Activated T-helper 17 cell treated with anti-CD3 and anti-CD28 coated beads, Interleukin-2, amount 50 U/mL, for 72 hours (primary cell): ENCODE data around the gene KMT5B. TPM values are rescaled to one million over a fixed set of nuclear protein-coding genes. Genes with fewer than 3 reads are reported as not detected.
A peak's percentile ranks its signal among the peaks of the same experiment; 100 is the strongest.

Source experiments
- ATAC-seq: fragments of 150-1000 bp; cut with Tn5 transposase; replicated peaks from 2 replicates; pipeline ENCODE4 v1.10.0; 2021; ENCODE audit warnings: mild to moderate bottlenecking, moderate library complexity
- H3K27ac Mint-ChIP-seq: one replicate; pipeline ENCODE4 v1.8.0; 2022; ENCODE audit warnings: mixed read lengths
- H3K27me3 Mint-ChIP-seq: one replicate; pipeline ENCODE4 v1.8.0; 2022; ENCODE audit warnings: mixed read lengths
- H3K36me3 Mint-ChIP-seq: one replicate; pipeline ENCODE4 v1.8.0; 2022; ENCODE audit warnings: low read depth, mild to moderate bottlenecking, mixed read lengths
- H3K4me1 Mint-ChIP-seq: one replicate; pipeline ENCODE4 v1.8.0; 2022; ENCODE audit warnings: mixed read lengths
- H3K4me3 Mint-ChIP-seq: one replicate; pipeline ENCODE4 v1.8.0; 2022; ENCODE audit warnings: mild to moderate bottlenecking, mixed read lengths
- H3K9me3 Mint-ChIP-seq: one replicate; pipeline ENCODE4 v1.8.0; 2022; ENCODE audit warnings: mixed read lengths
- total RNA-seq, 2 donors: library from RNA; stranded (reverse); gene quantifications; one replicate each; pipeline ENCODE4 v1.2.3, GENCODE V29; 2022

The KMT5B gene
- total RNA-seq, 2 donors from 2014 or later, result 20.1 to 30.0 TPM

DNA sequence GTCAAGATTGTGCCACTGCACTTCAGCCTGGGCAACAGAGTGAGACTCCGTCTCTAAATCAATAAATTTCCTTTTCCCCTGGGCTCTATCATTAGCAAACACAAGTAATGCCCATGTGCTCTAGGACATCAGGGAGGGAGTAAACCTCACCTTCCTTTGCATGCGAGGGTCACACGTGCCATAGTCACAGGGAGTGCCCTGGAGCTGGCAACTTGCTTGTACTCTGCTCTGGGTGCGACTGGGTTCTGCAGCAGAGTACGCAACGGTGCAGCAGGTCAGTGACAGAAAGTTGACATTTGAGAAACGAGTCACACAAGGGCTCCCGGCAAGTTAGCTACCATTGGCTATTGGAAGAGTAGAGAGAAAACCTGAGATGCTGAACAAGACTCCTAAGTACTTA, 59.4 kb downstream of the KMT5B start:
- no peaks in the 10 kb centered on the region for H3K9me3 Mint-ChIP-seq
- ATAC-seq, result no peak
- no peak overlapping the region for H3K27ac Mint-ChIP-seq
- H3K27me3 Mint-ChIP-seq, result no peaks in the 10 kb centered on the region
- peaks cover 12% of the 10 kb centered on the region for H3K36me3 Mint-ChIP-seq
- H3K4me3 Mint-ChIP-seq, result no peak overlapping the region
- H3K4me1 Mint-ChIP-seq, result no peaks in the 10 kb centered on the region

DNA sequence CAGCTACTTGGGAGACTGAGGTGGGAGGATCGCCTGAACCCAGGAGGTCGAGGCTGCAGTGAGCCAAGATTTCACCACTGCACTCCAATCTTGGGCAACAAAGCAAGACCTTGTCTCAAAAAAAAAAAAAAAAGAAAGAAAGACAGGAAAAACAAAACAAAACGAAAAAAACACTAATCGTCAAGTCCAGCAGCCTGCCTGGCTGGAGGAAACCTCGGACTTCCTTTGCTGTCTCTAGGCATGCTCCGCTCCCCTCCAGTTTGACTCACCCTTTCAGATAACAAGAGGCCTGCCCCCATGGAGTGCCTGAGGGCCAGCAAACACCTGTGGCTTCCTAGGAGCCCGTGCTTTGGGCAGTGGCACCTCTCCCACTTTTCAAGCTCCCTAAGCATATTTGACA, 63.1 kb downstream of the KMT5B start:
- Mint-ChIP-seq H3K9me3 (no peaks in the 10 kb centered on the region), H3K4me3 (no peak overlapping the region), H3K27me3 (peaks cover 2% of the 10 kb centered on the region), H3K27ac (no peak overlapping the region), H3K36me3 (no peaks in the 10 kb centered on the region), H3K4me1 (no peaks in the 10 kb centered on the region)
- ATAC-seq, result no peak

GRCh38 chr11:68149417-68149816, 63.7 kb downstream of the KMT5B start:
- H3K27me3 Mint-ChIP-seq, result peaks cover 2% of the 10 kb centered on the region
- H3K27ac Mint-ChIP-seq, result no peak overlapping the region
- no peaks in the 10 kb centered on the region for H3K9me3 Mint-ChIP-seq
- ATAC-seq, result no peak
- no peaks in the 10 kb centered on the region for H3K36me3 Mint-ChIP-seq
- no peaks in the 10 kb centered on the region for H3K4me1 Mint-ChIP-seq
- no peak overlapping the region for H3K4me3 Mint-ChIP-seq

DNA sequence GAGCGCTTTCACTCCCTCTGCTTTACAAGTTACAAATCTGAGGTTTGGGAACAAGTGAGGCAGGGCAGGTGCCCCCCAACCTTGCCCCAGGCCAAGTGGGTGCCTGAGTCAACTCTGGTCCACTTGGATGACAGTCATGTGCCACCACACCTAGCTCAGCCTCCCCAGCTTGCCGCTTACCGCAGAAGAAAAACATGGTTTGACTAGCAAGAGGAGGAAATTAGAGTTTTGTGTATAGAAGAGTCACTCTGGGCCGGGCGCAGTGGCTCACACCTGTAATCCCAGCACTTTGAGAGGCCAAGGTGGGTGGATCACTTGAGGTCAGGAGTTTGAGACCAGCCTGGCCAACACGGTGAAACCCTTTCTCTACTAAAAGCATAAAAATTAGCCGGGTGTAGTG, 64.2 kb downstream of the KMT5B start:
- H3K4me3 Mint-ChIP-seq, result no peak overlapping the region
- no peaks in the 10 kb centered on the region for H3K36me3 Mint-ChIP-seq
- no peaks in the 10 kb centered on the region for H3K4me1 Mint-ChIP-seq
- no peak overlapping the region for H3K27ac Mint-ChIP-seq
- H3K27me3 Mint-ChIP-seq, result peaks cover 2% of the 10 kb centered on the region
- no peak for ATAC-seq
- H3K9me3 Mint-ChIP-seq, result no peaks in the 10 kb centered on the region

- ATAC-seq, result no peak
- no peak overlapping the region for H3K4me3 Mint-ChIP-seq
- no peaks in the 10 kb centered on the region for H3K4me1 Mint-ChIP-seq
- H3K27me3 Mint-ChIP-seq, result peaks cover 2% of the 10 kb centered on the region
- H3K27ac Mint-ChIP-seq, result no peak overlapping the region
- no peaks in the 10 kb centered on the region for H3K36me3 Mint-ChIP-seq
- H3K9me3 Mint-ChIP-seq, result no peaks in the 10 kb centered on the region
Measured at GRCh38 chr11:68148071-68148805, 64.9 kb downstream of the KMT5B start.

- no peak overlapping the region for H3K27ac Mint-ChIP-seq
- H3K9me3 Mint-ChIP-seq, result no peaks in the 10 kb centered on the region
- no peaks in the 10 kb centered on the region for H3K4me1 Mint-ChIP-seq
- no peak for ATAC-seq
- peaks cover 2% of the 10 kb centered on the region for H3K27me3 Mint-ChIP-seq
- no peaks in the 10 kb centered on the region for H3K36me3 Mint-ChIP-seq
- H3K4me3 Mint-ChIP-seq, result no peak overlapping the region
Measured at GRCh38 chr11:68146704-68147474, 66.2 kb downstream of the KMT5B start.

- Mint-ChIP-seq H3K9me3 (no peaks in the 10 kb centered on the region), H3K4me3 (no peak overlapping the region), H3K27me3 (peaks cover 2% of the 10 kb centered on the region), H3K27ac (no peak overlapping the region), H3K4me1 (no peaks in the 10 kb centered on the region), H3K36me3 (no peaks in the 10 kb centered on the region)
- ATAC-seq, result no peak
Measured at GRCh38 chr11:68146010-68146540, 67.0 kb downstream of the KMT5B start.

- peaks cover 2% of the 10 kb centered on the region for H3K27me3 Mint-ChIP-seq
- no peak overlapping the region for H3K27ac Mint-ChIP-seq
- no peaks in the 10 kb centered on the region for H3K4me1 Mint-ChIP-seq
- H3K36me3 Mint-ChIP-seq, result no peaks in the 10 kb centered on the region
- no peak overlapping the region for H3K4me3 Mint-ChIP-seq
- no peaks in the 10 kb centered on the region for H3K9me3 Mint-ChIP-seq
- no peak for ATAC-seq
Measured at GRCh38 chr11:68145120-68145866, 67.8 kb downstream of the KMT5B start.

DNA sequence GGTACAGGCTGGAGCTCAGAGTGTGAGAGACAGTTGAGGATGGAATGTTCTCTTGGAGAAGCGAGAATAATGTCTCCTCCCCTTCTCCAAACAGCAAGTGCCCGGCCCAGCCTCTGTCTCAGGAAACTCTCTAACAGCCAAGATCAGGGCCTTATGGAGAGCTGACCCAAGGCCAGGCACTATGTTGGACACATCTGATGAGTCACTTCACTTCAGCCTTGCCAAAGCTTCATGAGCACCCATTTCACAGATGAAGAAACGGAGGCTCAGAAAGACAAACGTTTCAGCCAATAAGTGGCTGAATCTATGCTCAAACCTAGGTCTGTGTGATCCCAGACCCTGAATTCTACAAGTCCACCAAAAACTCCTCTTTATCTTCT, 69.8 kb downstream of the KMT5B start:
- no peak overlapping the region for H3K4me3 Mint-ChIP-seq
- peaks cover 2% of the 10 kb centered on the region for H3K27me3 Mint-ChIP-seq
- H3K9me3 Mint-ChIP-seq, result no peaks in the 10 kb centered on the region
- no peak overlapping the region for H3K27ac Mint-ChIP-seq
- H3K4me1 Mint-ChIP-seq, result no peaks in the 10 kb centered on the region
- H3K36me3 Mint-ChIP-seq, result no peaks in the 10 kb centered on the region
- no peak for ATAC-seq

DNA sequence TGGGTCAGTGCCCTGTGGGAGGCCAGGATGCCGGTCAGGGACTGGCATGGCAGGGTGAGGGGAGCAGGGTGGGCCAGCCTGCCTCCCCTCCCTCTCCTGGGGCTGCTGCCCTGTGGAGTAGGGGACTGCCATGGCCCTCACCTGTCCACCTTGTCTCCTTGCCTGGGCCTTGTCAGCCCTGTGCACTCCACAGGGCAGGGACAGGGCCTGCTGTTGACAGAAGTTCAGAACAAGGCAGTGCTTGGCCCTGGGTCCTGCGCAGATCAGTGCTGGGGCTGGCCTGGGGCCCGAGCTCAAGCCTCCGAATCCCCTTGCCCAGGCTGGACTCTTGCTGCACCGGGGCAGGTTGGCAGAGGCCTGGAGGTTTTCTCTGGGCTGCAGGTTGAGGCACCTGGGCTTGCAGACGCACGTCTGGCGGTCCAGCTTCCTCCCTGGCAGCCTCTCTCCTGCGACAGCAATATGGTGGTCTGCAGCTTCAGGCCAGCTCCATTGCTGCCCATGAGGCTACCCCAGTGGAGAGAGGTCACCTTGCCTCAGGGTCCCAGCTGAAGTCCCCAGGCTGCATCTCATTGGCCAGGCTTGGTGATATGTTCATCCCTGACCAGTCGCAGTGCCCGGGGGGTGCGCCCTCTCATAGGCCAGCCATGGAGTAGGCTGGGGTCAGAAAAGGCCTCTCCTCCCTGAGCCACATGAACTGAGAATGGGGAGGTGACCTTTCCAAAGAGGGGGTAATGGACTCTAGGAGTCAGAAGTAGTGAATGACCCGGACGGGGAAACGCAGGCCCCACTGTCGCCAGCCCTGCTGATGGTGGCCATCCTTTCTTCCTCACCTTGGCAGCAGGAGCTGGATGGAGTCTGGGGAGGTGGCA, 70.4 kb downstream of the KMT5B start:
- ATAC-seq, result peak; percentile 18
- peak overlapping the region; percentile 47 for H3K4me3 Mint-ChIP-seq
- no peaks in the 10 kb centered on the region for H3K36me3 Mint-ChIP-seq
- no peaks in the 10 kb centered on the region for H3K4me1 Mint-ChIP-seq
- H3K9me3 Mint-ChIP-seq, result no peaks in the 10 kb centered on the region
- no peaks in the 10 kb centered on the region for H3K27me3 Mint-ChIP-seq
- peak overlapping the region; percentile 71 for H3K27ac Mint-ChIP-seq

DNA sequence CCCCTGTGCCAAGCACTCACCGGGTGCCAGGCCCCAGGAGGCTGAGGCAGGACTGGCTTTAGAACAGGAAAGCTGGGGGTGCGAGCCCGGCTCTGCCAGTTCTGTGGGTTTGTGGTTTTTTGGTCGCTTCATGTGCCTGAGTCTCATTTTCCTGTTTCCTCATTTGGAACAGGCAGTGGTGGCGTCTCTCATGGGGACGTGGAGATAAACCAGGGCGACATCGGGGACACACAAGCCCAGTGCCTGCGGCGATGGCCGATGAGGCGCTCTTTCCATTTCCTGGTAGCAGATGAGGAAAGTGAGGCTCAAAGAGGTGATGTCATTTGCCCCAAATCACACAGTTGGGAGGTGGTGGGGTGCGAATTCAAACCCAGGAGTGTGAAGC, 71.1 kb downstream of the KMT5B start:
- Mint-ChIP-seq H3K4me3 (peak overlapping the region; percentile 47), H3K27ac (peak overlapping the region; percentile 71), H3K9me3 (no peaks in the 10 kb centered on the region), H3K4me1 (no peaks in the 10 kb centered on the region), H3K27me3 (no peaks in the 10 kb centered on the region), H3K36me3 (no peaks in the 10 kb centered on the region)
- peak; percentile 90 for ATAC-seq

DNA sequence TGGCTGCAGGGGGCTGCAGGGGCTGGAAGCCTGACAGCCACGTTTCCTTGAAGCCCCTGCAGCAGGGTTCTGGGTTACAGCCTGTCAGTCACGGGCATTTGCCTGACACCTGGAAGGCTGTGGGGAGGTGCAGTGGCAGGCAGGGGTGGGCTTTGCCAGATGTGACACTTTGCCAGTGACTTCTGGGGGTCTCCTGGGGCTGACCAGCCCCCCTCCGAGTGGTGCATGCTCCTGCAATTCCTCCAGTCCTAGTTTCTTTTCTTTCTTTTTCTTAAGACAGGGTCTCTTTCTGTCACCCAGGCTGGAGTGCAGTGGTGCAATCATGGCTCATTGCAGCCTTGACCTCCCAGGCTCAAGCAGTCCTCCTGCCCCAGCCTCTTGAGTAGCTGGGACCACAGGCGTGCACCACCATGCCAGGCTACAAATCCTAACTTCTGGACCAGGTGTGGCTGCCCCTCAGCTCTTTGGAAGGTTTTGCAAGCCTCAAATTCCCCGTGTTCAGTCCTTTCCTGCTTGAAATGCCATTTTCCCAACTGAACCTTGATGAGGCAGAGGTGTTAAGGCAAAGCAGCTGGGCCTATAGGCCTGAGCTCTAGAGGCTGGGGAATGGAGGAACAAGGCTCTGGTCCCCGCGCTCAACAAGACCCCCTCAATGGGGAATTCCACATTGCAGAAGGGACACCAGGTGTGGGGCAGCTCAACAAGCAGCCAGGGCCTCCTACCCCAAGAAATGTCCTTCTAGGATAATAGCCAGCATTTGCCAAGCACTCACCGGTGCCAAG, 71.7 kb downstream of the KMT5B start:
- peak; percentile 5 for ATAC-seq
- Mint-ChIP-seq H3K27ac (peak overlapping the region; percentile 71), H3K4me1 (no peaks in the 10 kb centered on the region), H3K27me3 (no peaks in the 10 kb centered on the region), H3K4me3 (peak overlapping the region; percentile 47), H3K9me3 (no peaks in the 10 kb centered on the region), H3K36me3 (no peaks in the 10 kb centered on the region)

GRCh38 chr11:68140496-68141245, 72.4 kb downstream of the KMT5B start:
- H3K27ac Mint-ChIP-seq, result no peak overlapping the region
- H3K4me1 Mint-ChIP-seq, result no peaks in the 10 kb centered on the region
- H3K36me3 Mint-ChIP-seq, result no peaks in the 10 kb centered on the region
- H3K4me3 Mint-ChIP-seq, result no peak overlapping the region
- no peaks in the 10 kb centered on the region for H3K9me3 Mint-ChIP-seq
- no peak for ATAC-seq
- H3K27me3 Mint-ChIP-seq, result no peaks in the 10 kb centered on the region
